Peyer's patch (tissue), 4 donors: Measurements from ENCODE around the gene SOCS1. TPM values are rescaled to one million over a fixed set of nuclear protein-coding genes. Genes with fewer than 3 reads are reported as not detected.
A peak's percentile ranks its signal among the peaks of the same experiment; 100 is the strongest.

Experiments
- DNase-seq, 3 donors: peaks; one replicate each; pipeline ENCODE4 v3.0.0-alpha.2; 2017 to 2019
- H3K27ac ChIP-seq, 4 donors: fragments of 200-600 bp; sonication (generic); one replicate each; pipeline ENCODE4 v1.5.1; 2016 to 2019
- H3K27me3 ChIP-seq, 2 donors: fragments of 200-600 bp; sonication (generic); one replicate each; pipeline ENCODE4 v1.5.1; 2019
- H3K36me3 ChIP-seq, 3 donors: fragments of 200-600 bp; sonication (generic); one replicate each; pipeline ENCODE4 v1.5.1; 2016 to 2019
- H3K4me1 ChIP-seq, 4 donors: fragments of 200-600 bp; sonication (generic); one replicate each; pipeline ENCODE4 v1.5.1; 2016 to 2019
- H3K4me3 ChIP-seq, 4 donors: fragments of 200-600 bp; sonication (generic); 1 replicate in 3 of 4; 2 replicates in 1 of 4; pipeline ENCODE4 v1.5.1; 2016 to 2019; ENCODE audit warnings: mild to moderate bottlenecking in 1 of 4
- H3K9me3 ChIP-seq, 4 donors: fragments of 200-600 bp; sonication (generic); one replicate each; pipeline ENCODE4 v1.5.1; 2016 to 2019; ENCODE audit warnings: mild to moderate bottlenecking in 1 of 4
- CTCF ChIP-seq, 6 experiments: fragments of 450-650 bp in 4 of 6; fragments of 200-600 bp in 2 of 6; sonication (generic) in 1 of 6; IDR thresholded peaks; one replicate each; pipeline ENCODE4 v1.5.1; 2017 to 2019; ENCODE audit warnings: antibody characterized with exemption in 6 of 6, mild to moderate bottlenecking in 3 of 6, moderate library complexity in 1 of 6
- POLR2A ChIP-seq, 2 donors: fragments of 450-650 bp; IDR thresholded peaks; one replicate each; pipeline ENCODE4 v1.5.1; 2017; ENCODE audit warnings: antibody characterized with exemption in 2 of 2, mild to moderate bottlenecking in 2 of 2, moderate library complexity in 2 of 2
- total RNA-seq, 4 donors: library from RNA; depleted of rRNA; stranded (reverse); fragments of >200 nt; gene quantifications; one replicate each; pipeline ENCODE4 v1.1.0, GENCODE V29; 2016

Gene SOCS1
- total RNA-seq, result 10 to 100 TPM in 3 of 4 donors, 1 to 10 TPM in 1; 8.7 to 19.0 (median 15.3) TPM

- H3K4me1 ChIP-seq, result peaks cover 3 to 44% (median 13%) of the 10 kb centered on the region in 4 donors
- peak within 1 kb of the TSS; percentile 98 to 99 (median 98) for H3K27ac ChIP-seq
- no peaks in the 10 kb centered on the region for H3K9me3 ChIP-seq
- H3K36me3 ChIP-seq, result no peaks in the 10 kb centered on the region
- peak; percentile 84 to 92 (median 92) for DNase-seq
- TF ChIP-seq CTCF (IDR thresholded peaks at IDR 0.05) (peak; percentile 86 to 96 (median 96)), POLR2A (IDR thresholded peaks at IDR 0.05) (peak; percentile 90 to 99)
- H3K27me3 ChIP-seq, result no peaks in the 10 kb centered on the region
- H3K4me3 ChIP-seq, result peak within 1 kb of the TSS; percentile 83 to 99 (median 97)
These were observed at the start of gene SOCS1 for GRCh38 chr16:11255737-11256660. Gene SOCS1 (minus strand): TSS chr16:11256204. CDS start chr16:11255478, 726 bp downstream.

- no peaks in the 10 kb centered on the region for H3K27me3 ChIP-seq
- peaks cover 0 to 17% (median 7%) of the 10 kb centered on the region in 4 donors for H3K4me1 ChIP-seq
- H3K27ac ChIP-seq, result no peak overlapping the region
- H3K9me3 ChIP-seq, result no peaks in the 10 kb centered on the region
- no peak for DNase-seq
- H3K36me3 ChIP-seq, result no peaks in the 10 kb centered on the region
- H3K4me3 ChIP-seq, result no peak overlapping the region
- TF ChIP-seq CTCF (IDR thresholded peaks at IDR 0.05) (no peak), POLR2A (IDR thresholded peaks at IDR 0.05) (no peak)
These were observed 47.6 kb upstream of the SOCS1 start for GRCh38 chr16:11303405-11304138.

GRCh38 chr16:11302977-11303376 is 47.0 kb upstream of the SOCS1 start:
- Histone ChIP-seq H3K4me3 (no peak overlapping the region), H3K9me3 (no peaks in the 10 kb centered on the region), H3K27me3 (no peaks in the 10 kb centered on the region), H3K36me3 (no peaks in the 10 kb centered on the region), H3K27ac (no peak overlapping the region), H3K4me1 (peaks cover 0 to 18% (median 7%) of the 10 kb centered on the region in 4 donors)
- DNase-seq, result no peak
- no peak for TF ChIP-seq POLR2A (IDR thresholded peaks at IDR 0.05)
- no peak for TF ChIP-seq CTCF (IDR thresholded peaks at IDR 0.05)

- DNase-seq, result no peak
- no peak for TF ChIP-seq CTCF (IDR thresholded peaks at IDR 0.05)
- TF ChIP-seq POLR2A (IDR thresholded peaks at IDR 0.05), result no peak
- no peaks in the 10 kb centered on the region for H3K36me3 ChIP-seq
- no peaks in the 10 kb centered on the region for H3K9me3 ChIP-seq
- no peak overlapping the region for H3K4me3 ChIP-seq
- peaks cover 4 to 21% (median 14%) of the 10 kb centered on the region in 4 donors for H3K4me1 ChIP-seq
- no peaks in the 10 kb centered on the region for H3K27me3 ChIP-seq
- H3K27ac ChIP-seq, result no peak overlapping the region
These were observed 45.9 kb upstream of the SOCS1 start for GRCh38 chr16:11301645-11302501.

GRCh38 chr16:11300560-11300892 is 44.5 kb upstream of the SOCS1 start:
- no peak for DNase-seq
- TF ChIP-seq CTCF (IDR thresholded peaks at IDR 0.05) (no peak), POLR2A (IDR thresholded peaks at IDR 0.05) (no peak)
- Histone ChIP-seq H3K27me3 (no peaks in the 10 kb centered on the region), H3K27ac (peak overlapping the region in 1 of 4 donors; percentile 32), H3K4me1 (peaks cover 4 to 21% (median 15%) of the 10 kb centered on the region in 4 donors), H3K4me3 (no peak overlapping the region), H3K36me3 (no peaks in the 10 kb centered on the region), H3K9me3 (no peaks in the 10 kb centered on the region)
